Measurements from ENCODE around the gene GSE1.

The GSE1 gene

DNA sequence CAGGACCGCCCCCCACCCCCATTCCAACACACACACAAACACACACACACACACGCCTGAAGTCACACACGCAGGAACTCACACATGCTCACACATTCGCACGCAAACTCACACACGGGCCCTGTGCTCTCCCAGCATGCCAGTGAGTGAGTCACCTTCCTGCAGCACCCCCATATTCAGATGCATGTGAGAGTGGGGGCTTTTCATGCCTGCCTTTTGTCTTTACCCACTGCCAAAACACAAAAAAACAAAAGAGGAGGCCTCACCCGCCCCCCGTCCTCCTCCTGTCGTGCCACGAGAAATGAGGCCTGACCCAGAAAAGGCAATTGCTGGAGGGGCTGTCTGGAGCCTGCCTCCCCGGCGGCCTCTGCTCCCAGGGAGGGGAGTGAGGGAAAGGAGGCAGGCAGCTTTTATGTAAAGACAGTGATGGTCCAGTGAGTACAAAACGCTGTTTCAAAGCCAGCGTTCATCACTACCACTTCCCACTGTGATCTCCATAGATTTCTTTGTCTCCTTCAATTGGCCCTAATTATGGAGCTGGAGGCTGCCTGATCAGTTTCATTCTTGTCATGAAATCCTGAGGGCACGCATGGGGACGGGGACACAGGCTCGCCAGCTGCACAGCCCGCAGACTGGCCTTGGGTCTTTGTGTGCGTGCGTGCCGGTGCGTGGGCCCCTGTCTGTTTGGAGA is 29.5 kb upstream of the GSE1 start:
- H3K36me3 ChIP-seq (ENCODE audit: control insufficient read depth, insufficient read depth, low read length), result no peaks in the 10 kb centered on the region
- no peaks in the 10 kb centered on the region for H3K27me3 ChIP-seq (replicated peaks; ENCODE audit: control insufficient read depth, insufficient read depth, low read length, poor library complexity, severe bottlenecking)
- H3K4me3 ChIP-seq (ENCODE audit: insufficient read depth, low read depth, low read length, poor library complexity, severe bottlenecking), result no peak overlapping the region
- no peaks in the 10 kb centered on the region for H3K9me3 ChIP-seq (ENCODE audit: control insufficient read depth, low read length)
- no peaks in the 10 kb centered on the region for H3K4me1 ChIP-seq (ENCODE audit: control insufficient read depth, insufficient read depth, low read length, poor library complexity, severe bottlenecking)
- no peak for DNase-seq
- H3K27ac ChIP-seq (ENCODE audit: insufficient read depth, low read length, poor library complexity, severe bottlenecking), result no peak overlapping the region

DNA sequence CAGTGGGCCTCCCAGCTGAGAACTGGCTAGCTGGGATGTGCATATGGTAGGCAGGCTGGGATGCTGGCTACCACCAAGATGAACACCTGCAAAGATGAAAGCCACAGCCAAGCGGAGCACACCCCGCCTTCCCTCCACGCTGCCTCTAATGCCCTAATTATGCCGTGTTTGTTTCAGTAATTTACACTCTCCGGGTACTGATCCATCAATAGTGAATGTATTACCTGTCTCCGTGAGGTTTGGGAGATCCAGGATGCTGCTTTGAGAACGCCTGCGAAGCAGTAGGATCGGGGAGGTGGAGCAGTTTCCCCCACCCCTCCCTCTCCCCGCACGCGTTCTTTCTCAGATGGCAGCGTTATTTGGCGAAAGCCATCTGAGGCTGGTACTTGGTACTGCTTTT is 28.9 kb upstream of the GSE1 start:
- Histone ChIP-seq H3K4me1 (ENCODE audit: control insufficient read depth, insufficient read depth, low read length, poor library complexity, severe bottlenecking) (no peaks in the 10 kb centered on the region), H3K27me3 (replicated peaks; ENCODE audit: control insufficient read depth, insufficient read depth, low read length, poor library complexity, severe bottlenecking) (no peaks in the 10 kb centered on the region), H3K36me3 (ENCODE audit: control insufficient read depth, insufficient read depth, low read length) (no peaks in the 10 kb centered on the region), H3K27ac (ENCODE audit: insufficient read depth, low read length, poor library complexity, severe bottlenecking) (no peak overlapping the region), H3K9me3 (ENCODE audit: control insufficient read depth, low read length) (no peaks in the 10 kb centered on the region), H3K4me3 (ENCODE audit: insufficient read depth, low read depth, low read length, poor library complexity, severe bottlenecking) (no peak overlapping the region)
- no peak for DNase-seq

DNA sequence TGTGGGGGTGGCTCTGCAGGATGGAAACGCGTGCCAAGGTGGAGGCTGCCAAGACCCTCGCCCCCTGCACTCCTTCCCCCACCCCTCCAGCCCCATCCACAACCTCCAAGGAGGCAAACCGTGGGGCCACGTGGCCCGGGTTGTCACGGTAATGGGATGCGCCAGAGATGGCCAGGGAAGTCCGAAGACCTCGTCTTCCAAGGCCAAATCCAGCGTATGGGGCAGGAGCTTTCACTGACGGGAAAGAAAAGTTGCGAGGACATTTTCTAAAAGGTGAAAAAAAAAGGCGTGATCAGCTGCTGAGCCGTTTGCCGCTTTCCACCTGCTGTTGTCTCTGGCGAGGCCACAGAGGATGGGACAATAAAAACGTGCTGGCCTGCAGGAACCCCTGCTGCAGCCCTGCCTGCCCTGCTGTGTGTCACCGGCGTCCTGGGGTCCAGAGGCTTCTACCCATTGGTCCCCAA is 28.3 kb upstream of the GSE1 start:
- no peak overlapping the region for H3K27ac ChIP-seq (ENCODE audit: insufficient read depth, low read length, poor library complexity, severe bottlenecking)

DNA sequence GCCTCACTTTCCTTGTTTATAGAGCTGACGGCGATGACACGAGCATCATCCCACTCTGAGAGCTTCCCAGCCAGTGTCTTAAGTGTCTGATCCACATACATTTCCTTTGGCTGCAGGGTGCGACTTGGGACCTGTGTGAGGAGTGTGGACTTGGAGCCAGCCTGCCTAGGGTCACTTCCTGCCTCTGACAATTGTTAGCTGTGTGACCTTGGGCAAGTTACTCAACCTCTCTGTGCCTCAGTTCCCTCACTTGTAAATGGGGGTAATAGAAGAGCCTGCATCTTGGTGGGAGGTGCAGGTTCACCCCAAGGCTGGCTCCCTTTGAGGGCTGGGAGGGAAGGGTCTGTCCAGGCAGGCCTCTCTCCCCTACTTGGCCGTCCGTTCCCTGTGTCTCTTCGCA is 27.4 kb upstream of the GSE1 start:
- no peak overlapping the region for H3K4me3 ChIP-seq (ENCODE audit: insufficient read depth, low read depth, low read length, poor library complexity, severe bottlenecking)
- H3K9me3 ChIP-seq (ENCODE audit: control insufficient read depth, low read length), result no peaks in the 10 kb centered on the region
- no peak for DNase-seq
- H3K4me1 ChIP-seq (ENCODE audit: control insufficient read depth, insufficient read depth, low read length, poor library complexity, severe bottlenecking), result no peaks in the 10 kb centered on the region
- H3K36me3 ChIP-seq (ENCODE audit: control insufficient read depth, insufficient read depth, low read length), result no peaks in the 10 kb centered on the region
- no peaks in the 10 kb centered on the region for H3K27me3 ChIP-seq (replicated peaks; ENCODE audit: control insufficient read depth, insufficient read depth, low read length, poor library complexity, severe bottlenecking)
- H3K27ac ChIP-seq (ENCODE audit: insufficient read depth, low read length, poor library complexity, severe bottlenecking), result no peak overlapping the region

More for the DNA sequence above, 28.3 kb upstream of the GSE1 start:
- DNase-seq, result no peak
- no peaks in the 10 kb centered on the region for H3K36me3 ChIP-seq (ENCODE audit: control insufficient read depth, insufficient read depth, low read length)
- H3K9me3 ChIP-seq (ENCODE audit: control insufficient read depth, low read length), result no peaks in the 10 kb centered on the region
- no peak overlapping the region for H3K4me3 ChIP-seq (ENCODE audit: insufficient read depth, low read depth, low read length, poor library complexity, severe bottlenecking)
- H3K27me3 ChIP-seq (replicated peaks; ENCODE audit: control insufficient read depth, insufficient read depth, low read length, poor library complexity, severe bottlenecking), result no peaks in the 10 kb centered on the region
- no peaks in the 10 kb centered on the region for H3K4me1 ChIP-seq (ENCODE audit: control insufficient read depth, insufficient read depth, low read length, poor library complexity, severe bottlenecking)

DNA sequence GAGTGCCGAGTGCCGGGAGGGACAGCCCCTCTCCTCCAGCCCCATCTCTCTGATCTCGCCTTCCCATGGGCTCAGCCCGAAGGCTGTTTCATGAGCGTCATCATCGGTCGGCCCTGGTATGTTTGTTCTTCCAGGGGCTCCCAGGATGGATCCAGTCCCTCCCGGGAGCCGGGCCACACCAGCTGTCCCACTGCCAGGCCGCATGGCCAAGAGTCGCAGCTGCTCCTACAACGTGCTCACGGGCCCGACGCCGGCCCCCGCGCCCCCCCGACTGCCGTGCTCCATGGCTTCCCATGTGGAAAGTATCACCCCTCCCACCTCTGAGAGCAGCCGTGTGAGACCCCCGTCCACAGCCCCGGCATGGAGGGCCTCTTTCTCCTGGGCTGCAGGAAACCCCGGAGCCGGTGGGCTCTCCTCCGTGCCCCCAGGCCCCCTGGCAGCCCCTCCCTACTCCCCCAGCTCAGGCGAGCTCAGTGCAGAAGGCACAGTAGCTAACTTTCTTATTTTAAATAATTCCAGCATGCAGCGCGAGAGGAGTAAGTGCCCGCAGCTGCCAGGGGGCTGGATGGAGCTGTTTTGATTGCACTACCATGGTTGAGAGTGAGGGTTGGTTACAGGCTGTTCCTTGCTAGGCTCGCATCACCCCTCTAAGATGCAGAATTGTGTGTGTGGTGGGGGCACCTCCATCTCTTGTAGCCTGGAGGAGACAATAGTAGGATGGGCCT is 26.6 kb upstream of the GSE1 start:
- no peak overlapping the region for H3K27ac ChIP-seq (ENCODE audit: insufficient read depth, low read length, poor library complexity, severe bottlenecking)
- H3K27me3 ChIP-seq (replicated peaks; ENCODE audit: control insufficient read depth, insufficient read depth, low read length, poor library complexity, severe bottlenecking), result no peaks in the 10 kb centered on the region
- no peaks in the 10 kb centered on the region for H3K4me1 ChIP-seq (ENCODE audit: control insufficient read depth, insufficient read depth, low read length, poor library complexity, severe bottlenecking)
- H3K4me3 ChIP-seq (ENCODE audit: insufficient read depth, low read depth, low read length, poor library complexity, severe bottlenecking), result no peak overlapping the region
- H3K36me3 ChIP-seq (ENCODE audit: control insufficient read depth, insufficient read depth, low read length), result no peaks in the 10 kb centered on the region
- DNase-seq, result no peak
- H3K9me3 ChIP-seq (ENCODE audit: control insufficient read depth, low read length), result no peaks in the 10 kb centered on the region

DNA sequence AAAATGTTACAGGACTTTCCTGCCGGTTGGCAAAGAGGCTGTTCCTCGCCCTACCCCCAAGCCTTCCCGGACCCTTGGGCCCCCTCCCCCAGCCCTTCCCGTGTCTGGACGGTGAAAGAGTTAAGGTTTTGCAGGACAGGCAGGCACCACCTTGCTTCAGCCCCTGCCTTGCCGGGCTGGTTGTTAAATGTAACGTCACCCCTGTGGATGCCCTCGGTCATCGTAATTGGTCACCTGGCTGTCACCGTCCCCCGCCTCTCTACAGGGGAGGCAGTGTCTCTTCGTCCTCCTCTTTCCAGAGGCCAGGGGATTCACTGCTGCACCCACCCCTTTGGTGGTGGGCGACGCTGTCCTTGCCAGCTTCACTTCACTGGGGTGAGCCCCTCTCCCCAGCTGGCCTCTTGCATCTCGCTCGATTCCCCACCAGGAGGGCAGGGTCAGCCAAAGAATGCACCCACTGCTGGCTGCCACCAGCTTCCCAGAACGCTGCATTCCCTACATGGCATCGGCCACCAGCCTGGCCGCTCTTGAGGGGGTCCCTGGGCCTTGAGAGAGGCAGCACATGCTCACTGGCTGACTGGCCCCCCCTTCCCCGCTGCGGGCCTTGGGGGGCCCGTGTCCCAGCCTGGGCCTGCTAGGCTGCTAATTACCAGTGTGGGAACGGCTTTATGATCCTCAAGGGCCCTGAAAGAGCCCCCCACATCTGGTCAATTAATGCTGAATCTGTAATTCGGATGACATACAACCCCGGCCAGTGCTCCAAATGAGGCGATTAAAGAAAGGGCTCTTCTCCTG is 25.2 kb upstream of the GSE1 start:
- Histone ChIP-seq H3K4me1 (ENCODE audit: control insufficient read depth, insufficient read depth, low read length, poor library complexity, severe bottlenecking) (no peaks in the 10 kb centered on the region), H3K9me3 (ENCODE audit: control insufficient read depth, low read length) (no peaks in the 10 kb centered on the region), H3K27ac (ENCODE audit: insufficient read depth, low read length, poor library complexity, severe bottlenecking) (no peak overlapping the region), H3K27me3 (replicated peaks; ENCODE audit: control insufficient read depth, insufficient read depth, low read length, poor library complexity, severe bottlenecking) (no peaks in the 10 kb centered on the region), H3K4me3 (ENCODE audit: insufficient read depth, low read depth, low read length, poor library complexity, severe bottlenecking) (no peak overlapping the region), H3K36me3 (ENCODE audit: control insufficient read depth, insufficient read depth, low read length) (no peaks in the 10 kb centered on the region)
- no peak for DNase-seq

DNA sequence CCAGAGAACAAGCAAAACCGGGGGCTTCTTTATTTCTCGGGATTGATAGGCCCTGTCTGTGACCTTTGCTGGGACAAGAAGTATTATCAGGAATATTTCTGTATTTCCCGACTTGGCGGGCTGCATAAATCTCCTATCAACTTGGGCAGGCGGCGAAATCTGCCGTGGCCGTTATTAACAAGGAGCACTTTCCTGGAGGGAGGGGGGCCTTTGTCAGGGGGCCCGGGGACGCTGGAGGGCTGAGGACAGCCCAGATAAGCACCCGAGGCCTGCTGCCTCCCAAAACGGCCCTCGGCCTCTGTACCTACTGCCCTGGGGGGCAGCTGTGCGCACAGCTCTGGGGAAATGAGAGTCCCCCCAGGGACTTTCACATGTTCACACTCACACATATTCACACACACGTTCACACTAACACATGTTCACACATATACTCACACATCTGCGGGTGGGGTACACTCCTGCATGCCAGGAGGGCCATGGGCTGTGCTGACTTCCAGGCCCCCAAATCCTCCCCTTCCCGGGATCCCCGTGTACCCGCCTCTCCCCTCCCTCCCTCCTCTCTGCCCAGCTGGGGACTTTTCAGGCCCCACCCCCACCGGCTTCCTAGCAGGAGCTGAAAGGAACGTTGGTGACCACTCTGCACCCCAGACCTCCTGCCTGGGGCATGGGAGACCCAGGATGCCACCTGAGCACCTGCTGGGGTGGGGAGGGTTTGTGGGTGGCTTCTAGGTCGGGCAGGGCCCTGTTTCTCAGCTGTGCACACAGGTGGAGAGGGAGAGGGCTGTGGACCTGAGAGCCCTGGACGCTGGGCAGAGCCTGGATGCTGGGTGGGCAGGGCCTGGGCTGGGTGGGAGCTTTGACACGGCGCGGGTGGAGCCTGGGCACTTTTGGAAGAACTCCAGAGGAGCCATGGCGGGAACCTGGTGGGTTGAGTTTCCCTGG is 24.3 kb upstream of the GSE1 start:
- H3K9me3 ChIP-seq (ENCODE audit: control insufficient read depth, low read length), result no peaks in the 10 kb centered on the region
- H3K4me3 ChIP-seq (ENCODE audit: insufficient read depth, low read depth, low read length, poor library complexity, severe bottlenecking), result no peak overlapping the region

DNA sequence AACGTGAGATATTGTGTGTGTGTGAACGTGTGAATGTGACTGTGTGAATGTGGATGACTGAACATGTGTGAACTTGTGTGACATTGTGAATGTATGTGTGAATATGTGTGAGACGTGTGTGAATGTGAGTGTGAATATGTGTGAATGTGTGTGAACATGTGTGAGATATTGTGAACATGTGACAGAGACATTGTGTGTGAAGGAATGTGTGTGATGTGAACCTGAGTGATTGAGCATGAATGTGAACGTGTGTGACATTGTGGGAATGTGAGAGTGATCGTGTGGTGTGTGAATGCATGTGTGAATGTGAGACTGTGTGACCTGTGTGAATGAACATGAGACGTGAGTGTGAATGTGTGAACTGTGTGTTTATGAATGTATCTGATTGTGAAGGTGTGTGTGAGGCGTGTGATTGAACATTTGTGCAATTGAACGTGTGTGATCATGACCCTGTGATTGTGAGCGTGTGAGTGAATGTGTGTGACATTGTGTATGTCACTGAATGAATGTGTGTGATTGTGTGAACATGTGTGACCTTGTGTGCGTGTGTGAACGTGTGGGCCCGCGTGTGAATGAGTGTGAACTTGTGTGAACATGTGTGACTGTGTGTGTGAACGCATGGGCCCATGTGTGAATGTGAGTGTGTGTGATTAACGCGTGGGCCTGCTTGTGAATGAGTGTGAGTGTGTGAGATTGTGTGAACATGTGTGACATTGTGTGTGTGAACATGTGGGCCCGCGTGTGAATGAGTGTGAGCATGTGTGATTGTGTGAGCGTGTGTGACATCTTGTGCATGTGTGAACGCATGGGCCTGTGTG is 23.2 kb upstream of the GSE1 start:
- Histone ChIP-seq H3K36me3 (ENCODE audit: control insufficient read depth, insufficient read depth, low read length) (no peaks in the 10 kb centered on the region), H3K4me3 (ENCODE audit: insufficient read depth, low read depth, low read length, poor library complexity, severe bottlenecking) (no peak overlapping the region), H3K9me3 (ENCODE audit: control insufficient read depth, low read length) (no peaks in the 10 kb centered on the region), H3K27ac (ENCODE audit: insufficient read depth, low read length, poor library complexity, severe bottlenecking) (no peak overlapping the region), H3K27me3 (replicated peaks; ENCODE audit: control insufficient read depth, insufficient read depth, low read length, poor library complexity, severe bottlenecking) (no peaks in the 10 kb centered on the region), H3K4me1 (ENCODE audit: control insufficient read depth, insufficient read depth, low read length, poor library complexity, severe bottlenecking) (no peaks in the 10 kb centered on the region)
- DNase-seq, result no peak

More for the DNA sequence above, 24.3 kb upstream of the GSE1 start:
- Histone ChIP-seq H3K27me3 (replicated peaks; ENCODE audit: control insufficient read depth, insufficient read depth, low read length, poor library complexity, severe bottlenecking) (no peaks in the 10 kb centered on the region), H3K4me1 (ENCODE audit: control insufficient read depth, insufficient read depth, low read length, poor library complexity, severe bottlenecking) (no peaks in the 10 kb centered on the region), H3K27ac (ENCODE audit: insufficient read depth, low read length, poor library complexity, severe bottlenecking) (no peak overlapping the region), H3K36me3 (ENCODE audit: control insufficient read depth, insufficient read depth, low read length) (no peaks in the 10 kb centered on the region)
- no peak for DNase-seq

DNA sequence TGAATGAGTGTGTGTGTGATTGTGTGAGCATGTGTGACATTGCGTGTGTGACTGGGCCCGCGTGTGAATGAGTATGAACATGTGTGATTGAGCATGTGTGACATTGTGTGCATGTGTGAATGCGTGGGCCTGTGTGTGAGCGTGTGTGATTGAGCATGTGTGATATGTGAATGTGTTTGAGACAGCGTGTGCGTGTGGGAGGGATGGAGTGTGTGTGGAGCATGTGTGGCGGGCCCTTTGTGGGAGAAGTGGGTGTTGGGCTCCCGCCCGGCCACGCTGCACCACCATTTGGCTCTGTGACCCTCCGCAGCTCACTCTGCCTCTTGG is 22.7 kb upstream of the GSE1 start:
- H3K4me3 ChIP-seq (ENCODE audit: insufficient read depth, low read depth, low read length, poor library complexity, severe bottlenecking), result no peak overlapping the region
- no peaks in the 10 kb centered on the region for H3K36me3 ChIP-seq (ENCODE audit: control insufficient read depth, insufficient read depth, low read length)
- no peaks in the 10 kb centered on the region for H3K4me1 ChIP-seq (ENCODE audit: control insufficient read depth, insufficient read depth, low read length, poor library complexity, severe bottlenecking)
- no peaks in the 10 kb centered on the region for H3K9me3 ChIP-seq (ENCODE audit: control insufficient read depth, low read length)
- DNase-seq, result no peak
- H3K27ac ChIP-seq (ENCODE audit: insufficient read depth, low read length, poor library complexity, severe bottlenecking), result no peak overlapping the region
- H3K27me3 ChIP-seq (replicated peaks; ENCODE audit: control insufficient read depth, insufficient read depth, low read length, poor library complexity, severe bottlenecking), result no peaks in the 10 kb centered on the region

Measured in effector memory CD4-positive, alpha-beta T cell (primary cell).